ENCODE data around the gene CLDN22.

Gene CLDN22

GRCh38 chr4:183322326-183322725 lies 2.2 kb upstream of the CLDN22 start, which contains the start of gene CLDN24:
Gene CLDN24 (minus strand): TSS chr4:183322426. CDS start chr4:183322426, 0 bp downstream.
- Histone ChIP-seq H3K36me3 (replicated peaks in 1 of 2; ENCODE audit: control insufficient read depth in 2 of 2, insufficient read depth in 2 of 2, low read length in 2 of 2) (peaks cover 0 to 13% of the 10 kb centered on the region in 2 donors), H3K14ac (ENCODE audit: low read length) (no peak within 1 kb of the TSS), H3K79me1 (ENCODE audit: low read depth, low read length) (no peaks in the 10 kb centered on the region), H3K27me3 (ENCODE audit: control insufficient read depth in 3 of 3, insufficient read depth in 3 of 3, low read depth in 1 of 3, low read length in 3 of 3) (no peaks in the 10 kb centered on the region), H2BK12ac (ENCODE audit: low read length) (no peak within 1 kb of the TSS), H3K4ac (ENCODE audit: low read length) (no peak within 1 kb of the TSS), H3K23ac (ENCODE audit: low read depth, low read length, poor library complexity) (no peak within 1 kb of the TSS), H4K91ac (ENCODE audit: low read depth, low read length, poor library complexity) (no peak within 1 kb of the TSS), H3K9me3 (replicated peaks in 1 of 2; ENCODE audit: control insufficient read depth in 2 of 2, insufficient read depth in 1 of 2, low read depth in 1 of 2, low read length in 2 of 2) (peaks cover 2 to 3% of the 10 kb centered on the region in 2 donors), H3K4me3 (ENCODE audit: low read length in 2 of 2) (no peak within 1 kb of the TSS), H2BK5ac (ENCODE audit: low read length) (no peak within 1 kb of the TSS), H2BK15ac (ENCODE audit: low read length) (no peak within 1 kb of the TSS), H3K27ac (replicated peaks; ENCODE audit: low read length) (no peak within 1 kb of the TSS), H3K18ac (ENCODE audit: low read length) (peak within 1 kb of the TSS; percentile 40), H3K9ac (ENCODE audit: low read depth, low read length, poor library complexity) (no peak within 1 kb of the TSS), H2AFZ (ENCODE audit: low read length) (no peak within 1 kb of the TSS), H2AK5ac (ENCODE audit: low read depth, low read length) (no peak within 1 kb of the TSS), H2BK120ac (ENCODE audit: low read depth, low read length) (no peak within 1 kb of the TSS), H4K8ac (ENCODE audit: low read depth, low read length) (no peak within 1 kb of the TSS), H3K4me2 (ENCODE audit: insufficient read depth, low read length, poor library complexity, severe bottlenecking) (no peak within 1 kb of the TSS), H3K4me1 (ENCODE audit: control insufficient read depth in 2 of 2, insufficient read depth in 1 of 2, low read depth in 1 of 2, low read length in 2 of 2) (peaks cover 0 to 6% of the 10 kb centered on the region in 2 donors)
- WGBS, 2 donors (ENCODE audit: extremely low coverage in 2 of 2, insufficient read length in 2 of 2, insufficient replicate concordance in 1 of 2), result no CpG with 5 or more reads among the region's 5 CpGs
- DNase-seq (ENCODE audit: low spot score), result no peak

GRCh38 chr4:183321516-183321915 lies 1.4 kb upstream of the CLDN22 start:
- Histone ChIP-seq H3K36me3 (replicated peaks in 1 of 2; ENCODE audit: control insufficient read depth in 2 of 2, insufficient read depth in 2 of 2, low read length in 2 of 2) (peaks cover 0 to 13% of the 10 kb centered on the region in 2 donors), H3K9ac (ENCODE audit: low read depth, low read length, poor library complexity) (no peak overlapping the region), H2AK5ac (ENCODE audit: low read depth, low read length) (no peak overlapping the region), H3K23ac (ENCODE audit: low read depth, low read length, poor library complexity) (no peak overlapping the region), H2BK12ac (ENCODE audit: low read length) (no peak overlapping the region), H4K91ac (ENCODE audit: low read depth, low read length, poor library complexity) (no peak overlapping the region), H3K27me3 (ENCODE audit: control insufficient read depth in 3 of 3, insufficient read depth in 3 of 3, low read depth in 1 of 3, low read length in 3 of 3) (no peaks in the 10 kb centered on the region), H2BK120ac (ENCODE audit: low read depth, low read length) (no peak overlapping the region), H3K9me3 (replicated peaks in 1 of 2; ENCODE audit: control insufficient read depth in 2 of 2, insufficient read depth in 1 of 2, low read depth in 1 of 2, low read length in 2 of 2) (peaks cover 0 to 2% of the 10 kb centered on the region in 2 donors), H3K27ac (replicated peaks; ENCODE audit: low read length) (no peak overlapping the region), H3K4me3 (ENCODE audit: low read length in 2 of 2) (no peak overlapping the region), H4K8ac (ENCODE audit: low read depth, low read length) (no peak overlapping the region), H2BK15ac (ENCODE audit: low read length) (no peak overlapping the region), H3K4me2 (ENCODE audit: insufficient read depth, low read length, poor library complexity, severe bottlenecking) (no peak overlapping the region), H3K4me1 (ENCODE audit: control insufficient read depth in 2 of 2, insufficient read depth in 1 of 2, low read depth in 1 of 2, low read length in 2 of 2) (peaks cover 0 to 6% of the 10 kb centered on the region in 2 donors), H3K4ac (ENCODE audit: low read length) (no peak overlapping the region), H2BK5ac (ENCODE audit: low read length) (no peak overlapping the region), H2AFZ (ENCODE audit: low read length) (no peak overlapping the region), H3K79me1 (ENCODE audit: low read depth, low read length) (no peaks in the 10 kb centered on the region), H3K14ac (ENCODE audit: low read length) (no peak overlapping the region), H3K18ac (ENCODE audit: low read length) (no peak overlapping the region)
- no CpG with 5 or more reads among the region's 5 CpGs for WGBS, 2 donors (ENCODE audit: extremely low coverage in 2 of 2, insufficient read length in 2 of 2, insufficient replicate concordance in 1 of 2)
- no peak for DNase-seq (ENCODE audit: low spot score)

GRCh38 chr4:183321079-183321478 lies 1.0 kb upstream of the CLDN22 start:
- Histone ChIP-seq H2BK12ac (ENCODE audit: low read length) (no peak overlapping the region), H3K4me3 (ENCODE audit: low read length in 2 of 2) (no peak overlapping the region), H2AFZ (ENCODE audit: low read length) (no peak overlapping the region), H4K8ac (ENCODE audit: low read depth, low read length) (no peak overlapping the region), H3K27ac (replicated peaks; ENCODE audit: low read length) (no peak overlapping the region), H2BK120ac (ENCODE audit: low read depth, low read length) (no peak overlapping the region), H3K79me1 (ENCODE audit: low read depth, low read length) (no peaks in the 10 kb centered on the region), H3K4me1 (ENCODE audit: control insufficient read depth in 2 of 2, insufficient read depth in 1 of 2, low read depth in 1 of 2, low read length in 2 of 2) (peaks cover 0 to 6% of the 10 kb centered on the region in 2 donors), H3K14ac (ENCODE audit: low read length) (no peak overlapping the region), H2AK5ac (ENCODE audit: low read depth, low read length) (no peak overlapping the region), H3K18ac (ENCODE audit: low read length) (no peak overlapping the region), H3K23ac (ENCODE audit: low read depth, low read length, poor library complexity) (no peak overlapping the region), H4K91ac (ENCODE audit: low read depth, low read length, poor library complexity) (no peak overlapping the region), H3K4ac (ENCODE audit: low read length) (no peak overlapping the region), H3K9me3 (replicated peaks in 1 of 2; ENCODE audit: control insufficient read depth in 2 of 2, insufficient read depth in 1 of 2, low read depth in 1 of 2, low read length in 2 of 2) (peaks cover 0 to under 1% of the 10 kb centered on the region in 2 donors), H3K36me3 (replicated peaks in 1 of 2; ENCODE audit: control insufficient read depth in 2 of 2, insufficient read depth in 2 of 2, low read length in 2 of 2) (peaks cover 0 to 13% of the 10 kb centered on the region in 2 donors), H3K4me2 (ENCODE audit: insufficient read depth, low read length, poor library complexity, severe bottlenecking) (no peak overlapping the region), H2BK5ac (ENCODE audit: low read length) (no peak overlapping the region), H3K27me3 (ENCODE audit: control insufficient read depth in 3 of 3, insufficient read depth in 3 of 3, low read depth in 1 of 3, low read length in 3 of 3) (no peaks in the 10 kb centered on the region), H2BK15ac (ENCODE audit: low read length) (no peak overlapping the region), H3K9ac (ENCODE audit: low read depth, low read length, poor library complexity) (no peak overlapping the region)
- no CpG with 5 or more reads among the region's 2 CpGs for WGBS, 2 donors (ENCODE audit: extremely low coverage in 2 of 2, insufficient read length in 2 of 2, insufficient replicate concordance in 1 of 2)
- DNase-seq (ENCODE audit: low spot score), result no peak

- no CpG with 5 or more reads among the region's 10 CpGs for WGBS, 2 donors (ENCODE audit: extremely low coverage in 2 of 2, insufficient read length in 2 of 2, insufficient replicate concordance in 1 of 2)
- no peaks in the 10 kb centered on the region for H3K79me1 ChIP-seq (ENCODE audit: low read depth, low read length)
- no peak overlapping the region for H2BK120ac ChIP-seq (ENCODE audit: low read depth, low read length)
- H3K23ac ChIP-seq (ENCODE audit: low read depth, low read length, poor library complexity), result no peak overlapping the region
- no peak overlapping the region for H2BK15ac ChIP-seq (ENCODE audit: low read length)
- H3K4me1 ChIP-seq (ENCODE audit: control insufficient read depth in 2 of 2, insufficient read depth in 1 of 2, low read depth in 1 of 2, low read length in 2 of 2), result peaks cover 0 to 6% of the 10 kb centered on the region in 2 donors
- no peak overlapping the region for H2AK5ac ChIP-seq (ENCODE audit: low read depth, low read length)
- no peak overlapping the region for H3K18ac ChIP-seq (ENCODE audit: low read length)
- H3K27ac ChIP-seq (replicated peaks; ENCODE audit: low read length), result no peak overlapping the region
- H3K4me2 ChIP-seq (ENCODE audit: insufficient read depth, low read length, poor library complexity, severe bottlenecking), result no peak overlapping the region
- H2AFZ ChIP-seq (ENCODE audit: low read length), result no peak overlapping the region
- H3K4me3 ChIP-seq (ENCODE audit: low read length in 2 of 2), result no peak overlapping the region
- H3K9ac ChIP-seq (ENCODE audit: low read depth, low read length, poor library complexity), result no peak overlapping the region
- H4K8ac ChIP-seq (ENCODE audit: low read depth, low read length), result no peak overlapping the region
- peaks cover 7 to 38% of the 10 kb centered on the region in 2 donors for H3K36me3 ChIP-seq (replicated peaks in 1 of 2; ENCODE audit: control insufficient read depth in 2 of 2, insufficient read depth in 2 of 2, low read length in 2 of 2)
- H3K27me3 ChIP-seq (ENCODE audit: control insufficient read depth in 3 of 3, insufficient read depth in 3 of 3, low read depth in 1 of 3, low read length in 3 of 3), result no peaks in the 10 kb centered on the region
- no peak overlapping the region for H3K4ac ChIP-seq (ENCODE audit: low read length)
- H3K14ac ChIP-seq (ENCODE audit: low read length), result no peak overlapping the region
- H4K91ac ChIP-seq (ENCODE audit: low read depth, low read length, poor library complexity), result no peak overlapping the region
- no peak overlapping the region for H2BK5ac ChIP-seq (ENCODE audit: low read length)
- no peak overlapping the region for H2BK12ac ChIP-seq (ENCODE audit: low read length)
- H3K9me3 ChIP-seq (replicated peaks in 1 of 2; ENCODE audit: control insufficient read depth in 2 of 2, insufficient read depth in 1 of 2, low read depth in 1 of 2, low read length in 2 of 2), result no peaks in the 10 kb centered on the region
- DNase-seq (ENCODE audit: low spot score), result no peak
These were observed 1.4 kb downstream of the CLDN22 start for GRCh38 chr4:183318656-183319055.

Measured in neuronal stem cell (in vitro differentiated cells).